Gastroesophageal sphincter (tissue), 3 donors: ENCODE results near the gene SLC5A11.

Source experiments
- EP300 ChIP-seq: sonication (generic); formaldehyde crosslinking; IDR thresholded peaks from one replicate; pipeline ENCODE4 v1.6.1; 2017; ENCODE audit warnings: antibody characterized with exemption, mild to moderate bottlenecking
- POLR2A ChIP-seq, 2 donors: fragments of 450-650 bp; IDR thresholded peaks; one replicate each; pipeline ENCODE4 v1.6.1; 2017; ENCODE audit warnings: antibody characterized with exemption in 2 of 2, mild to moderate bottlenecking in 2 of 2, moderate library complexity in 1 of 2
- TF ChIP-seq, protein P1 (sequence below), 4 experiments: fragments of 200-600 bp in 2 of 4; fragments of 450-650 bp in 2 of 4; sonication (generic) in 1 of 4; IDR thresholded peaks; one replicate each; pipeline ENCODE4 v1.5.1; 2017 to 2019; ENCODE audit warnings: antibody characterized with exemption in 4 of 4, mild to moderate bottlenecking in 2 of 4, moderate library complexity in 2 of 4

DNA sequence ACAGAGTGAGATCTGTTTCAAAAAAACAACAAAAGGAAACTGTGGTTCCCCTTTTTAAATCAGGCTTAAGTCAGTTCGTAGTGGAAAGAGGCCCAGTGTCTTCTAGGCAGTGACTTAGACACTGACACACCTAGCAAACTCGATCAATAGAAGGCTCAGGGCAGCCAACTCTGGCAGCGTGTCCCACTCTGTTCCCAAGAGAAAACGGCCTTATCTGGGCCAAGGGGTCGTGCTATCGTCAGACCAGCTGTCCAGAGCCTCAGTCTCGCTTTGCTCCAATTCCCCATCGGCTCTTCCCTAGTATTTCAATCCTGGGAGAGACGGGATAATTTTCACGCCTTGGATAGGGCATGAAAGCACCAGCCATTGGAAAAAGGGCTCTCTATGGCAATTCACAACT lies 72.9 kb downstream of the SLC5A11 start:
- TF ChIP-seq, protein P1, sequence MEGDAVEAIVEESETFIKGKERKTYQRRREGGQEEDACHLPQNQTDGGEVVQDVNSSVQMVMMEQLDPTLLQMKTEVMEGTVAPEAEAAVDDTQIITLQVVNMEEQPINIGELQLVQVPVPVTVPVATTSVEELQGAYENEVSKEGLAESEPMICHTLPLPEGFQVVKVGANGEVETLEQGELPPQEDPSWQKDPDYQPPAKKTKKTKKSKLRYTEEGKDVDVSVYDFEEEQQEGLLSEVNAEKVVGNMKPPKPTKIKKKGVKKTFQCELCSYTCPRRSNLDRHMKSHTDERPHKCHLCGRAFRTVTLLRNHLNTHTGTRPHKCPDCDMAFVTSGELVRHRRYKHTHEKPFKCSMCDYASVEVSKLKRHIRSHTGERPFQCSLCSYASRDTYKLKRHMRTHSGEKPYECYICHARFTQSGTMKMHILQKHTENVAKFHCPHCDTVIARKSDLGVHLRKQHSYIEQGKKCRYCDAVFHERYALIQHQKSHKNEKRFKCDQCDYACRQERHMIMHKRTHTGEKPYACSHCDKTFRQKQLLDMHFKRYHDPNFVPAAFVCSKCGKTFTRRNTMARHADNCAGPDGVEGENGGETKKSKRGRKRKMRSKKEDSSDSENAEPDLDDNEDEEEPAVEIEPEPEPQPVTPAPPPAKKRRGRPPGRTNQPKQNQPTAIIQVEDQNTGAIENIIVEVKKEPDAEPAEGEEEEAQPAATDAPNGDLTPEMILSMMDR (IDR thresholded peaks at IDR 0.05), result no peak
- TF ChIP-seq EP300 (no peak), POLR2A (IDR thresholded peaks at IDR 0.05) (no peak)
